ENCODE measurements around the gene SLC6A19.
A peak's percentile ranks its signal among the peaks of the same experiment; 100 is the strongest.

SLC6A19 gene

DNA sequence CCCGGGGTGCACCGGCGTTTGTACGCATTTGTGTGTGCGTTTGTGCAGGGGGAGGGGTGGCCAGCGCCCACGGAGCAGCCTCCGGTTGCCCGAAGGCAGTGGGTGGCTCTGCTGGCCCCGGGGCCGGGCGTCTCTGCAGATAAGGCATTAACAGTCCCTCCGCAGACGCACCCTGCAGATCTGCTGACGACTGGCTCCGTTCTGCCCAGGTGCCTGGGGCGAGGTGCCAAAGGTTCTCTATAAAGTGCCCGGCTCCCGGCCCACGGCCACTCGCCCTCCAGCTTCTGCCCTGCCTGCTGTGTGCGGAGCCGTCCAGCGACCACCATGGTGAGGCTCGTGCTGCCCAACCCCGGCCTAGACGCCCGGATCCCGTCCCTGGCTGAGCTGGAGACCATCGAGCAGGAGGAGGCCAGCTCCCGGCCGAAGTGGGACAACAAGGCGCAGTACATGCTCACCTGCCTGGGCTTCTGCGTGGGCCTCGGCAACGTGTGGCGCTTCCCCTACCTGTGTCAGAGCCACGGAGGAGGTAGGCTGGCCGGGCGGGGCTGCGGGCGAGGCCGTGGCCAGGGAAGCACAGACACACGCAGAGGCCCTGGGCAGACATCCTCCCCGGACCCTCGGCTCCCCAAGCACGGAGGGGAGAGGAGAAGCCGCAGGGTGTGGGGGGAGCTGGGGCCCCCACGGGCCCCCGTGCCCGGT lies at the start of gene SLC6A19:
SLC6A19 (plus strand) TSS at position 269 of the 699 bp plus-strand sequence; CDS start at position 325, 56 bp downstream.
- no peaks in the 10 kb centered on the region for H3K27me3 ChIP-seq (ENCODE audit: insufficient read depth, low read depth, severe bottlenecking)
- H3K27ac ChIP-seq, result no peak within 1 kb of the TSS
- no peaks in the 10 kb centered on the region for H3K9me3 ChIP-seq (ENCODE audit: severe bottlenecking)
- TF ChIP-seq, protein P1, sequence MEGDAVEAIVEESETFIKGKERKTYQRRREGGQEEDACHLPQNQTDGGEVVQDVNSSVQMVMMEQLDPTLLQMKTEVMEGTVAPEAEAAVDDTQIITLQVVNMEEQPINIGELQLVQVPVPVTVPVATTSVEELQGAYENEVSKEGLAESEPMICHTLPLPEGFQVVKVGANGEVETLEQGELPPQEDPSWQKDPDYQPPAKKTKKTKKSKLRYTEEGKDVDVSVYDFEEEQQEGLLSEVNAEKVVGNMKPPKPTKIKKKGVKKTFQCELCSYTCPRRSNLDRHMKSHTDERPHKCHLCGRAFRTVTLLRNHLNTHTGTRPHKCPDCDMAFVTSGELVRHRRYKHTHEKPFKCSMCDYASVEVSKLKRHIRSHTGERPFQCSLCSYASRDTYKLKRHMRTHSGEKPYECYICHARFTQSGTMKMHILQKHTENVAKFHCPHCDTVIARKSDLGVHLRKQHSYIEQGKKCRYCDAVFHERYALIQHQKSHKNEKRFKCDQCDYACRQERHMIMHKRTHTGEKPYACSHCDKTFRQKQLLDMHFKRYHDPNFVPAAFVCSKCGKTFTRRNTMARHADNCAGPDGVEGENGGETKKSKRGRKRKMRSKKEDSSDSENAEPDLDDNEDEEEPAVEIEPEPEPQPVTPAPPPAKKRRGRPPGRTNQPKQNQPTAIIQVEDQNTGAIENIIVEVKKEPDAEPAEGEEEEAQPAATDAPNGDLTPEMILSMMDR (IDR thresholded peaks at IDR 0.05; ENCODE audit: low read depth, low read length), result no peak
- DNase-seq, result no peak
- H3K36me3 ChIP-seq, result no peaks in the 10 kb centered on the region
- no peak within 1 kb of the TSS for H3K4me3 ChIP-seq (ENCODE audit: low read depth, low read length)

DNA sequence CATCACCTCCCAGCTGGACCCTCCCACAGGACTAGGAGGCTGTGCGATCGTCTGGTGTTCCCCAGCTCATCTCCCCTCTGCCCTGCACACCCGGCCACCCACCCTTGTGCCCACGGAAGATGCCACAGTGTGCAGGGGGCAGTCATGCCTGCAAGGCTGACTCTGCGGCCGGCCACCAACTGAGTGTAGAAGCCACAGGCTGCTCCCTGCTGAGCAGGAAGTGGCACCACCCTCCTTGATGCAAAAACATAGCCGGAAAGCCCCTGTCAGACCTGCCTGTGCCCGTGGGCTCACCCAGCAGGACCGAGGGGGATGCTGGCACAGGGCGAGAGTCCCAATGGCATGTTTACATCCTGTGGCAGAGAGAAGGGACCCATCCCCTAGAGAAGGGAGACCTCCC lies 49.2 kb upstream of the SLC6A19 start:
- TF ChIP-seq, protein P1 (IDR thresholded peaks at IDR 0.05; ENCODE audit: low read depth, low read length), result no peak
- H3K4me3 ChIP-seq (ENCODE audit: low read depth, low read length), result no peak overlapping the region; the same call in 1 of the 2 replicates
- DNase-seq, result no peak
- no peak overlapping the region for H3K27ac ChIP-seq
- peaks cover 6% of the 10 kb centered on the region for H3K9me3 ChIP-seq (ENCODE audit: severe bottlenecking)
- no peaks in the 10 kb centered on the region for H3K27me3 ChIP-seq (ENCODE audit: insufficient read depth, low read depth, severe bottlenecking)
- no peaks in the 10 kb centered on the region for H3K36me3 ChIP-seq

DNA sequence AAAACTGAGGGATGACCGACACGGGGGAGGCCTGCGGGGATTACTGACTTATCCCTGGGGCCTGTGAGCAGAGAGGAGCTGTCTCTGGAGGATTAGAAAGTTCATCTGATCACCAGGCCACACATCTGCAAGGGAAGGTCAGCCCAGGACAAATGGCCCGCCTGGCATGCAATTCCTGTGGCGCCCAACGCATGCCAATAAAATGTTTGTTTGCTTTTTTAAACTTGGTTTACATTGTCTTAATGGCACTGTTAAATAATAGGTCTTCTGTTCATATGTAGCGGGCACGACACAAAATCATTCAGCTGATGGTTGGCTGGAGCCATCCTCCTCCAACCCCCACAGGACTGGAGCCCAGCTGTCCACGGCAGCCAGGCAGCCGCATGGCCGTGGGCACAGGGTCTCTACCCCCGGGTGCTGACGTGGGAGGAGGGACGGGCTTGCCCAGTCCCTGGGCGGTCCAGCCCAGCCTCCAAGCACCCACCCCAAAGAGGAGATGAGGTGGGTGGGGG lies 48.6 kb upstream of the SLC6A19 start:
- Histone ChIP-seq H3K27me3 (ENCODE audit: insufficient read depth, low read depth, severe bottlenecking) (no peaks in the 10 kb centered on the region), H3K9me3 (ENCODE audit: severe bottlenecking) (peaks cover 6% of the 10 kb centered on the region), H3K36me3 (no peaks in the 10 kb centered on the region), H3K4me3 (ENCODE audit: low read depth, low read length) (no peak overlapping the region; the same call in 1 of the 2 replicates), H3K27ac (no peak overlapping the region)
- TF ChIP-seq, protein P1 (IDR thresholded peaks at IDR 0.05; ENCODE audit: low read depth, low read length), result no peak
- DNase-seq, result peak; percentile 91

DNA sequence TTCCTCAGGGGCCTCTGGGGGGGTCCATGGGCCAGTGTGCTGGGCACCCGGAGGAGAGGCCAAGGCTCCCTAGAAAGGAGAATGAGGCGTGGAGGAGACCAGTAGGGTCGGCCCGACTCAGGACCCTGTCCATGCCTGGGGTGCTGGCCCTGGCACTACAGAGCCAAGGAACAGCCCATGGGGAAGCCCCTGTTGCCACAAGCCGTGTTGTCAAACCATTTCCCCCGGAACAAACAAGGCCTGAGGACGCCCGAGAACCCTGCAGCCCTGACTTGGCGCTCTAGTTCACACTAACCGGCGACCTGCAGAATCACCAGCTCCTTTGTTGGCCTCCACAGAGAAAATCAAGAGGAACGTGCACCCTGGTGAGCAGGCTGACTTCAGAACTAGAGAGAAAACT lies 48.0 kb upstream of the SLC6A19 start:
- peaks cover 6% of the 10 kb centered on the region for H3K9me3 ChIP-seq (ENCODE audit: severe bottlenecking)
- H3K27ac ChIP-seq, result no peak overlapping the region
- no peaks in the 10 kb centered on the region for H3K27me3 ChIP-seq (ENCODE audit: insufficient read depth, low read depth, severe bottlenecking)
- no peak overlapping the region for H3K4me3 ChIP-seq (ENCODE audit: low read depth, low read length)
- no peaks in the 10 kb centered on the region for H3K36me3 ChIP-seq
- DNase-seq, result no peak
- TF ChIP-seq, protein P1 (IDR thresholded peaks at IDR 0.05; ENCODE audit: low read depth, low read length), result no peak

DNA sequence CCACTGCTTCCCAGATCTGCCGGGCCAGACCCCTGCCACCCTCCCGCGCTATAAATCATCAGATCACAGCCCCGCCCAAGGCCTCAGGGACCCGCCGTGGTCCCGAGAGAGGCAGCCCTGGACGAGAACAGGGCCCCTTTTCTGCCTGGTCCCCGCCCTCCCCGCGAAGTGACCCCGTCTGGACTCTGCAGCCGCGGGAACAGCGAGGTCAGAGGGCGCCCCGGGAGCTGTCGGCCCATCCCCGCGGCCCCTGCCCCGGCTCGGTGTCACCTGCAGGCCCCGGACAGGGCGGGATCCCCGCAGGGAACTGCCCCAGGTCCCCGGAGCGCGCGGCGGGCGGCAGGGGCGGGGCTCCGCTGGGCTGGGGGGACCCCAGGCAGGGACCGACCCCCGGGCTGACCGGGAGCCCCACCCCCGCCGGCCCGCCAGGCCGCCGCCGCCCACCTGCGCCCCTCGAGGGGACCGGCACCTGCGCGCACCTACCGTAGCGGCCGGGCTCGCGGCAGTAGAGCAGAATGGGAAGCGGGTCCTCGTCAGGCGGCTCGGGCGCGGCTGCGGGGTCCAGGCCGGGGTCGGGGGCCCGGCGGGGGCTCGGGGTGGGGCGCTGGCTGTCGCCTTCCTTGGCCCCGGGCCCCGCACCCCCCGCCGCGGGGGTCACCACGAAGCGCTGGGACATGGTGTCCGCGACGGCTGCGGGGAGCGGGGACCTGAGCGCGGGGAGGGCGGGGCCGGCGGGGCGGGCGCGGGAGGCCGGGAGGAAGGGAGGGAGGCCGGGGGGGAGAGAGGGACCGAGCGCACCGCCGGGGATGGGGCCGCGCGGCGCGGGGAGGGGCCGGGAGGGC lies 46.0 kb upstream of the SLC6A19 start:
- no peak overlapping the region for H3K27ac ChIP-seq
- no peak overlapping the region for H3K4me3 ChIP-seq (ENCODE audit: low read depth, low read length)
- DNase-seq, result no peak
- no peaks in the 10 kb centered on the region for H3K27me3 ChIP-seq (ENCODE audit: insufficient read depth, low read depth, severe bottlenecking)
- H3K36me3 ChIP-seq, result no peaks in the 10 kb centered on the region
- H3K9me3 ChIP-seq (ENCODE audit: severe bottlenecking), result peaks cover 6% of the 10 kb centered on the region
- TF ChIP-seq, protein P1 (IDR thresholded peaks at IDR 0.05; ENCODE audit: low read depth, low read length), result no peak

Data from WERI-Rb-1 (cell line).